Measurements from ENCODE around the gene ATF7IP.

Gene ATF7IP

GRCh38 chr12:14505626-14506596 is 140.4 kb downstream of the ATF7IP start:
- DNase-seq: no peak

DNA sequence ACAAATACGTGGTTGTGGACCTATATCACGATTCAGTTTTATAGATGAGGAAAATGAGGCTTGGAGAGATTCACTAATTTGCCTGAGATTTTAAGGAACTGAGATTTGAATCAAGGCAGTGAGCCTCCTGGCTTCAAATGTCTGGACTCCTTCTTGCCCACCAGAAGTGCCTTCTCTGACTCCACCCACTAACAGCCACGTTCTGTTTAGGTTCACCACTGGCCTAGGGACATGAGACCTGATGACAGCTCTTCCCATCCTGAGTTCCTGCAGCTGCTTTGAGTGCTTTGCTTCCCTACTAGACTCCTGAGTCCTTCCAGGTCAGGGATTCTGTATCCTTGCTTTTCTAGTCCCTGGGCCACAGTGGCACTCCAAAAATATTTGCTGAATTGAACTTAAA is 145.1 kb downstream of the ATF7IP start:
- no peak for DNase-seq

- DNase-seq: no peak
Observed at GRCh38 chr12:14514154-14514842, 148.8 kb downstream of the ATF7IP start.

GRCh38 chr12:14514946-14515345 is 149.5 kb downstream of the ATF7IP start:
- DNase-seq: no peak

GRCh38 chr12:14521822-14522221 is 156.3 kb downstream of the ATF7IP start:
- no peak for DNase-seq

DNA sequence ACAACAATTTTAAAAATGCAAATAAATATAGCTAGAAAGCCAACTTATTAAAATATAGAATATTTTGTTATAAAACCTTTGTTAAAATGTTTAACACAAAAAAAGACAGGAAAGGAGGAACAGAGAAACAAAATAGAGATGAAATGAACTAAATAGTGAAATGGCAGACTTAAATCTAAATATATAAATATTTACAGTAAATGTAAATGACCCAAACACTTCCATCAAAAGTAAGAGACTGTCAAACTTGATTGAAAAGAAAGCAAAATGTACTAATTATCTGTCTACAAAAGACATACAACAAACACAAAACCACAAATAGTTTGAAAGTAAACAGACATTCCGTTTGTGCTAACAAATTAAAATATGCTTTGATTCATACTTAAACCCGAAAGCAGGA is 160.5 kb downstream of the ATF7IP start:
- no peak for DNase-seq

DNA sequence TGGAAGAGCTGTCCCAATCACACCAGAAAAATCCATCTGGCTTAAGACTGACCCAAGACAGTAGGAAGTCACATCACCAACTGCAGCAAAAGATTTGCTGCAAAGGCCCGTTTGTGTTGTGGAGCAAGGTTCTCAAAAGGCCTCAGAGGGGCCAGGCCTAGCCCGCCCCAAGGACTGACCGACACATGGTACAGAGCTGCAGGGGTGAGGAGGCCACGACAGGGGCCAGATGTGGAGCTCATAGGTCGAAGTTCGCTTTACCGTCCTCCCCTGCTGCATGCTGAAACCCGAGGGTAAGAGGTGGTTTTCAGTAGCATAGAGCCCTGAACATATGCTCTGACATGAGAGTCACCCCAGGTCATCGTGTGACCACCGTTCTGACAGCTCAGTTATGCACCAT is 166.7 kb downstream of the ATF7IP start:
- no peak for DNase-seq

GRCh38 chr12:14537088-14537487 is 171.6 kb downstream of the ATF7IP start:
- DNase-seq: no peak

DNA sequence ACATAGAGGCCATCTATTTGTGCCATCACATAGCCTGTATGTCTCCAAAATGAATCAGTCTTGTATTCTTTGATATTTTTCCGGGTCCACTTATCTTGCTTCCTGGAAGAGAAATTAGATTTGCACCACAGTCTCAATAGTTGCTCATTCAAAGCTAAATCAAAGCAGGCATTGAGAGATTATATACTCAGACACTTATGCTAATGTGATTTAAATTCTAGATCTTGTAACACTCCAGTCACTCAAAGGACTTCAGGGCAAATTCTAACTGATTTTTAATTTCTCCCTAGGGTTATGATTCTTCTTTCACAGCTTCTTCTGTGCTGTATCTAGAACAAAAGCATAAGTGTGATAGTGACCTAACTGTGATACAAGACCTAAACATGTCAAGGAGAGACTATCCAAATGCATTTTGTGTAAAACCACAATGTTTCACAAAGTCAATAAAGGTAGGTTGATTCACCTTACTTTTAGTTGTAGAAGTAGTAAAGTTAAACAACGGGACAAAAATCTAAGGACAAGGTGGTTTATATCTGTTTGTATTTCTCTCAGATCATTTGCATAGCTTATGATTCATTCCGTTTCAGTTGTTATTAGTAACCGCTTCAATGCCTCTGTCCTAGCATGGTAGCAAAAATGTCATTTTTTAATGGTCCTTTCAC is 175.4 kb downstream of the ATF7IP start:
- DNase-seq: no peak

DNA sequence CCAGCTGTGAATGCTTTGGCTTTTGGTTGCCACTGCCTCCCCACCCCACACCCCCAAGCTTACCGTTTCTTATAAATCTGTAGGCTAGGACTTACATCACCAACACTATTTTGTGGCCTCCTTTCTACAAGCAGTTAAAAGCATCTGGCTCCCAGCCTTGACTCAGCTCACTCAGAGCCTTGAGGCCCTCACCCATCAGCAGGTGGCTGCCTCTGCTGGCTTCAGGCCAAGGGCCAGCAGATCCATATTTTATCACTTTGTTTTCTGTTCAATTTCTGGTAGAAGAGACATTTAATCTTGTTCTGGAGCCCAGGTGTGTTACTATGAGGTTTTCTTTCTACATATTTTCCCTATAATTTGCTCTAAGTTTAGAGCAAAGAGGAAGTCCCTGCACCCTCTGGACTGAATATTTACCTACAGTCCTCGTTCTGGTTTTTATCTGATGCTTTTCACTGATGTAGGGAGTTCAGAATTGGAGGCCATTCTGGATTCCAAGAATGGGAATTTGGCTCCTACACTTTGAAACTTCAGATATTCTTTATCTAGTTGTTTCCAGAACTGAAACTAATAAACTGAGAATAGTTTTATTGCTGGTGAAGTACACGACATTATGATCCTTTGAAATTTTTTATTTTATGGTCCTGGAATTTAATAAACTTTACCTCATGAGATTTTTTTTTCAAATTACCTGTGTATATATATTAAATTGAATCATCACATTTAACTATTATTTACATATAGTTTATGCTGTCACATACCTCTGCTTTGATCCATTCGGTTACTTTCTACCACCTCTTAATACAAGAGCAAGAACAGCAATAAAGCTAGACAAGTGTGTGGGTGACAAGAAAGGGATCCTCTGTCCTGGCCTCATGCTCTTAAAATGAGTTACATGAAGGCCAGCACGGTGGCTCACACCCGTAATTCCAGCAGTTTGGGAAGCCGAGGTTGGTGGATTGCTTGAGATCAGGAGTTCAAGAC is 180.0 kb downstream of the ATF7IP start:
- DNase-seq: no peak

DNA sequence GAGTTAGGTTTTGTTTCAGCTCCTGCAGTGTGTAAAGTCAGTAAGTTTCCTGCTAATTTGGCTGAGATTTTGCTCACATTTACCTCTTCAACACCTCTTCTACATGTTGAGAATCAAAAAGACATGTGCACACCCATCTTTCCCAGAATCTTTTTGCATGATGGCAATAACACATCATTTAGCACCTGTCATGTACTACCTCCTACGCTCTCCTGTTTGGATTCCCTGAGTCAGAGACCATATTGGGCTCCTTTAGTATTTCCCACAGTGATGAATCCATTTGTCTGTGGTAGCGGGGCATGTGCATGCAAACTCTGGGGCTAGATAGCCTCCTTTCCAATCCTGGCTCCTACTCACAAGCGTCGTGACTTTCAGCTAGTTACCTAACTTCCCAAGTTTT is 182.1 kb downstream of the ATF7IP start:
- no peak for DNase-seq

GRCh38 chr12:14548609-14549008 is 183.1 kb downstream of the ATF7IP start:
- no peak for DNase-seq

Data from stimulated activated CD4-positive, alpha-beta T cell treated with anti-CD3 and anti-CD28 coated beads, Interleukin-4, amount 100 ng/mL, for 24 hours (primary cell).